Nephron progenitor cell (in vitro differentiated cells): ENCODE measurements around the gene FAM124B.
A peak's percentile ranks its signal among the peaks of the same experiment; 100 is the strongest.

Experiments used
- DNase-seq: peaks from one replicate; pipeline ENCODE4 v3.0.0; 2021
- H3K27ac Mint-ChIP-seq: 2 replicates; pipeline ENCODE4 v1.8.0; 2021; ENCODE audit warnings: mild to moderate bottlenecking, moderate library complexity, mixed read lengths
- H3K27me3 Mint-ChIP-seq: 2 replicates; pipeline ENCODE4 v1.8.0; 2021; ENCODE audit warnings: mild to moderate bottlenecking, low read depth, mixed read lengths; ENCODE audit not compliant: poor library complexity
- H3K36me3 Mint-ChIP-seq: 2 replicates; pipeline ENCODE4 v1.8.0; 2021; ENCODE audit warnings: low read depth, mixed read lengths
- H3K4me1 Mint-ChIP-seq: 2 replicates; pipeline ENCODE4 v1.8.0; 2021; ENCODE audit warnings: mixed read lengths
- H3K4me3 Mint-ChIP-seq: 2 replicates; pipeline ENCODE4 v1.8.0; 2021; ENCODE audit warnings: mild to moderate bottlenecking, moderate library complexity, mixed read lengths
- H3K9me3 Mint-ChIP-seq: 2 replicates; pipeline ENCODE4 v1.8.0; 2021; ENCODE audit warnings: mild to moderate bottlenecking, moderate library complexity, mixed read lengths
- TF ChIP-seq, protein P1 (sequence below): fragments of 200-600 bp; sonication (generic); IDR thresholded peaks from 2 replicates; pipeline ENCODE4 v1.5.0; 2021; ENCODE audit warnings: antibody characterized with exemption

Gene FAM124B

DNA sequence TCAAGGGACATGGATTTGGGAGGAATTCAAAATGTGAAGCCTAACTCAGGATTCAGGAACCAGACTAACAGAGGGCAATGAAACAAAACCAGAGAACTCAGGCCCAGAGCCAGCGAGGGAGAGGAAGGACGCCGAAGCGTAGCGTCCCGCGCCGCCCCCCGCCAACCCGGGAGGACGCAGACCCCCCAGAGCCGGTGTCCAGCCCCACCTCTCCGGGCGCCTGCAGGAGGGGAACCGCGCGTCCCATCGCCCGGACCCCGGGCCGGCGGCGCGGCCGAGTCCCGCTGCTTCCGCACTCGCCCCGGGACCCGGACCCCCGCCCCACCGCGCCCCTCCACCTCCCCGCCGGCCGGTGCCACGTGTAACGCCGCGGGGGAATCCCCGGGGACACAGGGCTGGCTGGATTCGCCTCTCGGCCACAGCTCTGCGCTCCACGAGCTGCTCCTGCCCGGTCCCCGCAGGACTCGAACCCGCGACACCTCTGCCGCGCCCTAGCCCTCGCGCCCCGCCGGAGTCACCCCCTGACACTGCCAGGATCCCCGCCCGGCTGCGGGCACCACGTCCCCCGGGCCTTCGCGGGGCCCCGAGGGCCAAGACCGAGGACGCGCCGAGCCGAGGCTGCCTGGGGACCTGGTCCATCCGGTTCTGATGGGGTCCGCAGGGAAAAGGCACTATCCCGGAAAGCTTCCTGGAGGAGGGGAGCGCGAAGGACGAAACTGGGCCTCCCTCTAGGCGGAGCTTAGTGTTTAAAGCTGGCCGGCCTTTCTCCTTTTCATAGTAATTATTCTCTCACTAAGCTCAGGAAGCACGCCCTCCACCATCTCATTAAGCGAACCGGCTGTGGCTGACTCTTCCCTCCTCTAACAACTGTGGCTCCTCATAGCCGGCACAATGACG, 40.4 kb upstream of the FAM124B start:
- Mint-ChIP-seq H3K36me3 (peaks cover 4% of the 10 kb centered on the region), H3K4me1 (no peaks in the 10 kb centered on the region), H3K9me3 (peaks cover 21% of the 10 kb centered on the region), H3K27me3 (peaks cover 6% of the 10 kb centered on the region), H3K4me3 (no peak overlapping the region), H3K27ac (no peak overlapping the region)
- TF ChIP-seq, protein P1, sequence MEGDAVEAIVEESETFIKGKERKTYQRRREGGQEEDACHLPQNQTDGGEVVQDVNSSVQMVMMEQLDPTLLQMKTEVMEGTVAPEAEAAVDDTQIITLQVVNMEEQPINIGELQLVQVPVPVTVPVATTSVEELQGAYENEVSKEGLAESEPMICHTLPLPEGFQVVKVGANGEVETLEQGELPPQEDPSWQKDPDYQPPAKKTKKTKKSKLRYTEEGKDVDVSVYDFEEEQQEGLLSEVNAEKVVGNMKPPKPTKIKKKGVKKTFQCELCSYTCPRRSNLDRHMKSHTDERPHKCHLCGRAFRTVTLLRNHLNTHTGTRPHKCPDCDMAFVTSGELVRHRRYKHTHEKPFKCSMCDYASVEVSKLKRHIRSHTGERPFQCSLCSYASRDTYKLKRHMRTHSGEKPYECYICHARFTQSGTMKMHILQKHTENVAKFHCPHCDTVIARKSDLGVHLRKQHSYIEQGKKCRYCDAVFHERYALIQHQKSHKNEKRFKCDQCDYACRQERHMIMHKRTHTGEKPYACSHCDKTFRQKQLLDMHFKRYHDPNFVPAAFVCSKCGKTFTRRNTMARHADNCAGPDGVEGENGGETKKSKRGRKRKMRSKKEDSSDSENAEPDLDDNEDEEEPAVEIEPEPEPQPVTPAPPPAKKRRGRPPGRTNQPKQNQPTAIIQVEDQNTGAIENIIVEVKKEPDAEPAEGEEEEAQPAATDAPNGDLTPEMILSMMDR, result no peak
- DNase-seq, result no peak

DNA sequence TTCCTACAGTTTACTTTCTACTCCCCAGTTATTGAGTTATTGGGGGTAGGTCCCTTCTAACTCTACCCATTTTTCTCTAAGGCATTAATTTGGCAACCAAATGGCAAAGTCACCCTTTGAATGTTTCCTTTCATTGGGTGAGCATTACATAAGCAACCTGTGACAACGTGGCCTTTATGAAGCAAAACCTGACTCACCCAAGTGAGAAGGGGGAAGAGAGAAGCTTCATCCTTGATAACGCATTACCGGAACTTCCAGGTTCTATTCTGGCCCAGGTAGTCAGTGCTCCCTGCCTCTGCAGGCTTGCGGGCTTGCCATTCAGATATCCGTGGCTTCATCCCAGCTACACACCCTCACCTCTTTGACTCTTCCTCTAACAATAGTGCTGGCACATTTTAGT, 39.1 kb upstream of the FAM124B start:
- no peak overlapping the region for H3K27ac Mint-ChIP-seq
- H3K9me3 Mint-ChIP-seq, result peaks cover 21% of the 10 kb centered on the region
- H3K4me3 Mint-ChIP-seq, result no peak overlapping the region
- no peaks in the 10 kb centered on the region for H3K4me1 Mint-ChIP-seq
- DNase-seq, result no peak
- TF ChIP-seq, protein P1, result no peak
- peaks cover 4% of the 10 kb centered on the region for H3K36me3 Mint-ChIP-seq
- H3K27me3 Mint-ChIP-seq, result peaks cover 6% of the 10 kb centered on the region

DNA sequence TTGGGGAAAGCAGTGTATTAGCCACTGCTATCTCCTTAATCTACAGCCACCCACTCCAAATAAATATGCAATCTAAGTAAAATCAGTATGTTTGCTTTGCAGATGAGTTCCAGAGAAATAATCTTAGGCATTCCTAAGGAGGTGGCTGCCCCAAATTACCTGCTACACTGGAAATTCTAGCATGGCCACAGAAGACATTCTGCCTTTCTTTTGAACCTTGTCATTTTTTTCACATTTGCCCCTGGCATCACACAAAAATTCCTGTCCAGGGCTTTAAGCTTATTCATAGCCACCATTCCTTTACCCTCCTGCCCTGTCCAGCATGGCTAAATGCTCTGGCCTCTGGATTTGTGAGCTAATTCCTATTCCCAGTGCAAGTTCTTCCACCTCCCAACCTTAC, 36.8 kb upstream of the FAM124B start:
- H3K4me1 Mint-ChIP-seq, result no peaks in the 10 kb centered on the region
- no peak overlapping the region for H3K4me3 Mint-ChIP-seq
- TF ChIP-seq, protein P1, result no peak
- peaks cover 6% of the 10 kb centered on the region for H3K27me3 Mint-ChIP-seq
- H3K9me3 Mint-ChIP-seq, result peaks cover 19% of the 10 kb centered on the region
- peaks cover 4% of the 10 kb centered on the region for H3K36me3 Mint-ChIP-seq
- DNase-seq, result no peak
- H3K27ac Mint-ChIP-seq, result no peak overlapping the region

DNA sequence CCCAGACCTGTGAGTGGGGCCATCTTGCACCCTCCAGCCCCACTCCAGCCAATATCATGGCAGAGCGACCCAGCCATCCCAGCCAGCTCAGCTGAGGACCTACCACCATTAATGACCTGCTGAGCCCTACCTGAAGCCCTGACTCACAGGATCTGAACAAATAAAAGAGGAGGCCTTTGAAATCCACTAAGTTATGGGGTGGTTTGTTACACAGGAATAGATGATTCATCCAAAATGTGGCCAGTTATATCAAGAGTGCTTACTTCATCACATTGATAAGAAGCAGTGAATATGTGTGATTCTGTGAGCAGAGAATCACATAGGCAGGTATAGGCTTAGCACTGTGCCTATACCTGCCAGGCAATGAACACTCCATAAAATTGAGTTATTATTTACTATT, 34.7 kb upstream of the FAM124B start:
- peaks cover 5% of the 10 kb centered on the region for H3K4me1 Mint-ChIP-seq
- H3K9me3 Mint-ChIP-seq, result peaks cover 18% of the 10 kb centered on the region
- no peak for DNase-seq
- no peak overlapping the region for H3K4me3 Mint-ChIP-seq
- peaks cover under 1% of the 10 kb centered on the region for H3K36me3 Mint-ChIP-seq
- H3K27me3 Mint-ChIP-seq, result peaks cover 6% of the 10 kb centered on the region
- H3K27ac Mint-ChIP-seq, result no peak overlapping the region
- TF ChIP-seq, protein P1, result no peak

DNA sequence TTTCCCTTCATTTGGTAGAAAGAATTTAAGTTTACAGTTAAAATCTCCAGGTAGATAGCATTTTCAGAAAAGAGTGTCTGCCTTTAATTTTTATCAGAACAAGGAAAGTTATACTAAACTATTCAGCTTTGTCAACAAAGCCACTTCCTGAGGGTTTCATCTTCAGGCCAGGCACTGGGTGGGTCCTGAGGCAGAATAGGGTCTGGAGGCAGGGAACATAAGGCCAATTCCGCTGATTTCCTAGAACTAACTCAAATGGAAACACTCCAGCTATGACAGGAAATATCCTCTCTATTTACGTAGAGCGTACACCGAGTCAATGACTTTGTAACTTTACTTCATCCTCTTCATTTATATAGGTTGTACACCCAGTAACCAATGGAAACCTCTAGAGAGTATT, 32.7 kb upstream of the FAM124B start:
- Mint-ChIP-seq H3K9me3 (peaks cover 18% of the 10 kb centered on the region), H3K4me3 (no peak overlapping the region), H3K27ac (no peak overlapping the region), H3K27me3 (peaks cover 12% of the 10 kb centered on the region), H3K36me3 (no peaks in the 10 kb centered on the region), H3K4me1 (peaks cover 5% of the 10 kb centered on the region)
- no peak for DNase-seq
- TF ChIP-seq, protein P1, result no peak

DNA sequence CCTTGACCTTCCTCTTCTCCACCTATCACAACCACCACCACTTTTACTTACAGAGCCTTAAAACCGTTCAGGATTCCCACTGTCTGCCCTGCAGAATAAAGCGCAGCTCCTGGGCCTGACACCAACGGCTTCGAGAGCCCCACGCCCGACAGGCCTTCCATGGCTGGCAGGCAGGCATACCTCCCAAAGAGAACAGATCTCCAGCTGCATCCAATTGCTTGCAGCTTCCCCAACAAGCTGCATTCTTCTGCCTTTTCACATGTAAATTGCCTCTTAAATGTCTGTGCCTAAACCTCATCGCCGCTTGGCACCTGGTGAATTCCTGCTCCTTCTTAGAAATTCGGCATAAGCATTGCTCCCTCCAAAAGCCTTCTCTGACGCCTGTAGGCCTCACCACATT, 31.5 kb upstream of the FAM124B start:
- Mint-ChIP-seq H3K27me3 (peaks cover 14% of the 10 kb centered on the region), H3K36me3 (no peaks in the 10 kb centered on the region), H3K9me3 (peaks cover 24% of the 10 kb centered on the region), H3K4me1 (peaks cover 5% of the 10 kb centered on the region), H3K27ac (peak overlapping the region; percentile 47), H3K4me3 (no peak overlapping the region)
- TF ChIP-seq, protein P1, result no peak
- no peak for DNase-seq
